GM18520 (cell line): ENCODE data around the gene TANC1.
"Not testable (repeated sequence)": the region's sequence is repeated elsewhere in the genome, so short reads cannot be mapped to it uniquely, and the experiment has no call there.

Experiments
- ATAC-seq: cut with Tn5 transposase; IDR thresholded peaks from one replicate; pipeline ENCODE4 v1.9.1; 2021; ENCODE audit not compliant: unreplicated experiment

The TANC1 gene

DNA sequence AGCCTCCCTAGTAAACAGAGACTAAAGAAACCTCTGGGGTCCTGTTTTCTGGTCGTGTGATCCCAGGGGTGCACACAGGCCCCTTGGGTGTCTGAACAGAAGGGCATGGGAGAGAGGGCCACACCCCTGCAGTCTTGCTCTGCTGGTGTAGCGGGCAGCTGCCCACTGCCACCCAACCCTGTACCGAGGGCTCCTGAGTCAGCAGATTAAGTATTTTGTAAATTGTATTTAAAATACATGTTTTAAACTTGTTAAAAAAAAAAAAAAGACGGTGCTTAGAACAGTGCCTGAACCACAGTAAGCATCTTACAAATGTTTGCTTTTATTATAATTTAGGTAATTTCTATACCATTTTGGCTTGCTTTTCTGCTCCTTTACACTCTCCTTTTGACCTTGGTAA, 113.7 kb downstream of the TANC1 start:
- no peak for ATAC-seq

DNA sequence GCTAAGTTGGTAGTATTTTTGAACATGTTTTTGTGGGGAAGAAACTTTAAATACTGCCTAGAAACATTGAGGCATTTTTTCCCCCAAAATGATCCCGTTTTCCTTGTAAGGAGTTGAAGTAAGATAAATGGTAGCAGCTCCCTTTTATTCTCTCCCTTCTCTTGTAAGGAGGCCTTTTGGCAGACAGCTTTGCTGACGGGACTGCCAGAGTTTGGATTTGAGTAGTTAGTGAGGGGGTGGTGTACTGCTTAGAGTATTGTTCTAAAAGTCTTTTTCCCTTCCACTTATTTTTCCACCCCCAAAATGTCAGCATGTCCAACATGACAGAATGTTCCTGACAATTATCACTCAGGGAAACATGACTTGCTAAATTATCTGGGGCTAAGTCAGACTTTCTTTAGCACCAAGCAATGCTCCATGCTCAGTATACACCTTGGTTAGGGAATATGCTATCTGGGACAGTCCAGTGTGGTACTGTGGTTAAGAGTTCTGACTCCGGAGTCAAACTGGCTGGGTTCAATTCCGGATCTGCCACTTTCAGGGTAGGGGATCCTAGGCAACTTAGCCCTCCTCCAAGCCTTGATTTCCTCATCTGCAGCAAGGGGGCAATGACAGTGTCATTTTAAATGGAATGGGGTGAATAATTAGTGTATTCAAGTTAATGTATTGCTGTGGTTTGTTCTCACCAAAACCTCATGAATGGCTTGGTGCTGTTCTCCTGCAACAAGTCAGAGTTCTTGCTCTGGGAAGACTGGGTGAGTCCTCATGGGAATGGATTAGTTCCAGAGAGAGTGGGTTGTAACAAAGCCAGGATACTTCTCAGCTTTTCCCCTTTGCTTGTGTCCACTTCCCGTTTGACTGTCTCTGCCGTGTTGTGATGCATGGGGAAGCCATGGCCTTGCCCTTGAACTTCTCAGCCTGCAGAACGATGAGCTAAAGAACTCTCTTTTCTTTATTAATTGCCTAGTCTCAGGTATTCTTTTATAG, 116.2 kb downstream of the TANC1 start:
- ATAC-seq: no peak

DNA sequence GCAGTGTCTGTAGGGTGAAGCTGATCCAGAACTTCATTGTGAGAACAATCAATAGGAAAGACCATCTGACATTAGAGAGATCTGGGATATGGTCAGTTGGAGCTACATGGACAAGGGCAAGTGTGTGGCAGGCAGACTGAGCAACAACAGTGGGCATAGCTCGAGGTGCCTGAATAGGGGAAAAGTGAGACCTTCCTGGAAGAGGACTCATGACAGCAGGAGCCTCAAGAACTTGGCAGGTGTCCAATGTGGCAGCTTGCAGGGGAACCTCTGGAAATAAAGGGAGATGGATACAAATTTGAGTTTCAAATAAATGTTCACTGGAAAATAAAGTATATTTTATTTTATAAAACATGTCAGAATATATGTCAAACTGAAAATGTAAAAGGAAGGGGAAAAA, 117.9 kb downstream of the TANC1 start:
- ATAC-seq: no peak

GRCh38 chr2:159086826-159087225, 118.4 kb downstream of the TANC1 start:
- no peak for ATAC-seq

GRCh38 chr2:159088906-159089305, 120.5 kb downstream of the TANC1 start:
- no peak for ATAC-seq

DNA sequence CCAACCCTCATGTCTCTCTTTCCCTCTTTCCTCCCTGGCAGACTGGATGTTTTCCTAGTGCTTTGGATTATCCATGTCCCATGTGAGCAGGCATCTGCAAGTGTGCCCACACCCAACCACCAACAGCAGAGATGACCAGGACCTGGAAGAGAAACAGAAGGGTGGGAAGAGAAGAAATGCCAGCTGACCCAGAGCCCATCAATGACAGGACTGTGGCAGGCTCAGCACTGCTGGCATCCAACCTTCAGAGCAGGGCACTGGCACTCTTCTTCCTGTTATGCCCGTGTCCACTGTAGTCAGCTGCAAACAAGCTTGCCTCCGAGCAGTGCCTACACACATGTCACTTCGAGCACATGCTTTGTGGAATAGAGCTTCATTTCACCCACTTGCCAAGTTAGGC, 121.1 kb downstream of the TANC1 start:
- no peak for ATAC-seq

- no peak for ATAC-seq
These were observed 122.2 kb downstream of the TANC1 start for GRCh38 chr2:159090514-159091201.

DNA sequence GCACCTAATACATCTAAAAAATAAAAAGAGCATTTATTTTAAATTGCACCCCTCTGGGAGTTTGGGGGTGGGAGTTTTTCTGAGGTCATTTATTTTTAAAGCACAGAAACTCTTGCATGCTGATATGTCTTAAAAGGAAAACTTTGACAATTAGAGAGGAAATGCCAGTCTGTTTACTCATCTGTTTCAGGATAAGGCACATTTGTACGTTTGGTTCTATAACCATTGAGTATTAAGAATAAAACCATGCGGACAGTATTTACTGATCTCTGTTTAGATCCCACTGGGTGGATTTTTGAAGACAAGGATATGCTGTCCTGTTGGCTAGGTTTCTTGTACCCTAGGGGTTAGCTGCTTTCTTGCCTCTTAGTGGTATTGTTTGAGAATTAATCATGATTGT, 122.9 kb downstream of the TANC1 start:
- no peak for ATAC-seq

DNA sequence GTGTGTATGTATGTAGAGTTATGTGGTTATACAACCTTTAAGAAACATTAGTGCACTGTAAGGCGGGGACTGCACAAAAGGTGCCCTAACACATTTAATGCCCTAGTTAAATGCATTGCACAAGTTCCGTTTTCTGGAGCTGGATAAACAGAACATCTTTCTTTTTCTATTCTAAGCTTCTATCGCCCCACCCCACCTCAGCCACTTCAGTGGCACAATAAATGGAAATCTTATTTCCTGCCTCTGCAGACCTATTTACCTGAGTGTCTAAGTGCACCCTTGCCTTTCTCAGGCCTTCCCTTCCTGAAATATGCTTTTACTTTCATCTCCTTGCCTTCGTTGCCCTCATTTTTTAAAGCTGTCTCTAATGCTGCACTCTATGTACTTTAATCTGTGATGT, 123.5 kb downstream of the TANC1 start:
- ATAC-seq: no peak

GRCh38 chr2:159093497-159093896, 125.1 kb downstream of the TANC1 start:
- ATAC-seq: no peak

- no peak for ATAC-seq
These were observed 125.8 kb downstream of the TANC1 start for GRCh38 chr2:159094173-159094737.

GRCh38 chr2:159095813-159096212, 127.4 kb downstream of the TANC1 start:
- ATAC-seq: no peak

- ATAC-seq: not testable (repeated sequence)
These were observed 127.9 kb downstream of the TANC1 start for GRCh38 chr2:159096302-159096855.

- no peak for ATAC-seq
These were observed 128.5 kb downstream of the TANC1 start for GRCh38 chr2:159096901-159097300.

- ATAC-seq: no peak
These were observed 129.9 kb downstream of the TANC1 start for GRCh38 chr2:159098361-159098760.

- ATAC-seq: no peak
These were observed 130.5 kb downstream of the TANC1 start for GRCh38 chr2:159098921-159099411.

DNA sequence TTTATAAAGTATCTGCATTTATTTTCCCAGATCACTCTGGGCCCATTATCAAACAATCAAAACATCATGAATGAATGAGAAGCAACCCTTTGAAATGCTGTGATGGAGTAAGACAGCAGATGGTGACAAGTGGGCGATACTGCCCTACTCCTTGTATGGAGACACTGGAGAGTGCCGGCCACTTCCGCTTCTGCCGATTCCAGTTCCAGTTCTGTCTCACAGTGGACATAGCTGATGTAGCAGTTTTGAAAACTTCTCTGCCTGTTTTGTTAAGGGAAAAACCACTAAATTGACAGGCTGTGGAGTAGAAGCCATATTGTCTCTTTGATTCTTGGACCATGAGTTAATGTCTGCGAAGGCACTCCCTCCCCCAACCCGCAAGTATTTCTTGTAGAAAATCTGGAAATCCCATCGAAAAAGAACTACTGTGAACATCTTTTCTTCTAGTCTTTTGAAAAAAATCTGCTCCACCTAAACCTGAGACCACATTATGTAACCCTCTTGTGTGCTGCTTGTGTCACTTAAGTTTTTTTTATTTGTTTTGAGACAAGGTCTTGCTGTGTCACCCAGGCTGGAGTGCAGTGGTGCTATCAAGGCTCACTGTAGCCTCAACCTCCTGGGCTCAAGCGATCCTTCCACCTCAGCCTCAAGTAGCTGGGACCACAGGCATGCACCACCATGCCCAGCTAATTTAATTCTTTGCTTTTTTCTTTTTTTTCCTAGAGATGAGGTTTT, 133.5 kb downstream of the TANC1 start:
- ATAC-seq: no peak

DNA sequence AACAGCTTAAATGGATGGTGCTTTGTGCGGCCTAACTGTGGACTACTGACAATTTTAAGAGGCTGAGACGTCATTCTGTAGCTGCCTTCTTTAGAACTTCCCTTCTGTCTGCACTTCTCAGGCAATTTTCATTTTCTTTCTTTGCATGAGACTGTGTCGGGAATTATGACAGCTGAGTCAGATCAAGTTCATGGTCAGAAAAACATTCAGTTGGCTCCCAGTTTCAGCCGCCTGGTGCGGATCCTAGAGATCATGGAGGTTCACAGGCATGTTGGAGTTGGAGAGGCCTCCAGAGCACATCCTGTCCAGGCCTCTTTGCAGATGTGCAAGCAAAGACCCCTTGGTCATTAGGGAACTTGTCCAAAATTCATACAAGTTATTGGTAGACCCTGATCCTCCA, 135.0 kb downstream of the TANC1 start:
- ATAC-seq: no peak

- no peak for ATAC-seq
These were observed 137.7 kb downstream of the TANC1 start for GRCh38 chr2:159106109-159106508.

- no peak for ATAC-seq
These were observed 139.9 kb downstream of the TANC1 start for GRCh38 chr2:159108181-159108893.
